ENCODE results near the gene DLG4.
A peak's percentile ranks its signal among the peaks of the same experiment; 100 is the strongest.
"Not testable (repeated sequence)": the region's sequence is repeated elsewhere in the genome, so short reads cannot be mapped to it uniquely, and the experiment has no call there.

The DLG4 gene

GRCh38 chr17:7248796-7249195 lies 29.2 kb upstream of the DLG4 start:
- H3K27ac ChIP-seq (ENCODE audit: low read depth, low read length): no peak overlapping the region
- H3K9ac ChIP-seq (ENCODE audit: low read length): no peak overlapping the region
- H3K4me1 ChIP-seq (ENCODE audit: control insufficient read depth, insufficient read depth, low read length): peaks cover 12% of the 10 kb centered on the region; the same call in 1 of the 2 replicates
- H3K36me3 ChIP-seq (ENCODE audit: control insufficient read depth, insufficient read depth, low read length): peaks cover 28% of the 10 kb centered on the region
- H3K4me3 ChIP-seq (ENCODE audit: low read depth, low read length): no peak overlapping the region
- no peaks in the 10 kb centered on the region for H3K27me3 ChIP-seq (ENCODE audit: control insufficient read depth, insufficient read depth, low read length)
- no peaks in the 10 kb centered on the region for H3K9me3 ChIP-seq (ENCODE audit: control insufficient read depth, insufficient read depth, low read depth, low read length)

- no peaks in the 10 kb centered on the region for H3K9me3 ChIP-seq (ENCODE audit: control insufficient read depth, insufficient read depth, low read depth, low read length)
- no peak overlapping the region for H3K4me3 ChIP-seq (ENCODE audit: low read depth, low read length)
- peaks cover 11% of the 10 kb centered on the region for H3K4me1 ChIP-seq (ENCODE audit: control insufficient read depth, insufficient read depth, low read length)
- no peak overlapping the region for H3K27ac ChIP-seq (ENCODE audit: low read depth, low read length)
- H3K27me3 ChIP-seq (ENCODE audit: control insufficient read depth, insufficient read depth, low read length): no peaks in the 10 kb centered on the region
- H3K36me3 ChIP-seq (ENCODE audit: control insufficient read depth, insufficient read depth, low read length): peaks cover 30% of the 10 kb centered on the region
- H3K9ac ChIP-seq (ENCODE audit: low read length): no peak overlapping the region
These were observed 27.1 kb upstream of the DLG4 start for GRCh38 chr17:7246779-7247178.

- H3K9me3 ChIP-seq (ENCODE audit: control insufficient read depth, insufficient read depth, low read depth, low read length); H3K9ac ChIP-seq (ENCODE audit: low read length); H3K27ac ChIP-seq (ENCODE audit: low read depth, low read length); H3K4me3 ChIP-seq (ENCODE audit: low read depth, low read length); H3K27me3 ChIP-seq (ENCODE audit: control insufficient read depth, insufficient read depth, low read length); H3K4me1 ChIP-seq (ENCODE audit: control insufficient read depth, insufficient read depth, low read length): not testable (repeated sequence)
- peaks cover 40% of the 10 kb centered on the region for H3K36me3 ChIP-seq (ENCODE audit: control insufficient read depth, insufficient read depth, low read length)
These were observed 24.2 kb upstream of the DLG4 start for GRCh38 chr17:7243838-7244237.

- no peak overlapping the region; the same call in 1 of the 2 replicates for H3K27ac ChIP-seq (ENCODE audit: low read depth, low read length)
- H3K9me3 ChIP-seq (ENCODE audit: control insufficient read depth, insufficient read depth, low read depth, low read length): no peaks in the 10 kb centered on the region
- H3K4me3 ChIP-seq (ENCODE audit: low read depth, low read length): peak overlapping the region; percentile 75
- H3K9ac ChIP-seq (ENCODE audit: low read length): peak overlapping the region; percentile 79
- no peaks in the 10 kb centered on the region for H3K27me3 ChIP-seq (ENCODE audit: control insufficient read depth, insufficient read depth, low read length)
- peaks cover 40% of the 10 kb centered on the region for H3K36me3 ChIP-seq (ENCODE audit: control insufficient read depth, insufficient read depth, low read length)
- H3K4me1 ChIP-seq (ENCODE audit: control insufficient read depth, insufficient read depth, low read length): peaks cover 9% of the 10 kb centered on the region
These were observed 23.8 kb upstream of the DLG4 start for GRCh38 chr17:7243453-7243729.

- H3K4me1 ChIP-seq (ENCODE audit: control insufficient read depth, insufficient read depth, low read length): peaks cover 9% of the 10 kb centered on the region
- peaks cover 40% of the 10 kb centered on the region for H3K36me3 ChIP-seq (ENCODE audit: control insufficient read depth, insufficient read depth, low read length)
- H3K9me3 ChIP-seq (ENCODE audit: control insufficient read depth, insufficient read depth, low read depth, low read length): no peaks in the 10 kb centered on the region
- peak overlapping the region; percentile 90 for H3K9ac ChIP-seq (ENCODE audit: low read length)
- H3K27me3 ChIP-seq (ENCODE audit: control insufficient read depth, insufficient read depth, low read length): no peaks in the 10 kb centered on the region
- H3K27ac ChIP-seq (ENCODE audit: low read depth, low read length): peak overlapping the region; percentile 79
- peak overlapping the region; percentile 75 for H3K4me3 ChIP-seq (ENCODE audit: low read depth, low read length)
These were observed 23.2 kb upstream of the DLG4 start for GRCh38 chr17:7242717-7243452.

GRCh38 chr17:7241783-7242716 lies 22.4 kb upstream of the DLG4 start, which contains the start of gene GABARAP:
Gene GABARAP (minus strand): TSS chr17:7242449. CDS start chr17:7242330, 119 bp downstream.
- no peaks in the 10 kb centered on the region for H3K27me3 ChIP-seq (ENCODE audit: control insufficient read depth, insufficient read depth, low read length)
- peaks cover 43% of the 10 kb centered on the region for H3K36me3 ChIP-seq (ENCODE audit: control insufficient read depth, insufficient read depth, low read length)
- peak within 1 kb of the TSS; percentile 75 for H3K4me3 ChIP-seq (ENCODE audit: low read depth, low read length)
- H3K9ac ChIP-seq (ENCODE audit: low read length): peak within 1 kb of the TSS; percentile 90
- H3K4me1 ChIP-seq (ENCODE audit: control insufficient read depth, insufficient read depth, low read length): peaks cover 14% of the 10 kb centered on the region
- no peaks in the 10 kb centered on the region for H3K9me3 ChIP-seq (ENCODE audit: control insufficient read depth, insufficient read depth, low read depth, low read length)
- peak within 1 kb of the TSS; percentile 79 for H3K27ac ChIP-seq (ENCODE audit: low read depth, low read length)

GRCh38 chr17:7241090-7241733 lies 21.6 kb upstream of the DLG4 start:
- Histone ChIP-seq H3K9ac (ENCODE audit: low read length) (peak overlapping the region; percentile 76), H3K36me3 (ENCODE audit: control insufficient read depth, insufficient read depth, low read length) (peaks cover 43% of the 10 kb centered on the region), H3K9me3 (ENCODE audit: control insufficient read depth, insufficient read depth, low read depth, low read length) (no peaks in the 10 kb centered on the region), H3K4me1 (ENCODE audit: control insufficient read depth, insufficient read depth, low read length) (peaks cover 15% of the 10 kb centered on the region), H3K27me3 (ENCODE audit: control insufficient read depth, insufficient read depth, low read length) (no peaks in the 10 kb centered on the region), H3K4me3 (ENCODE audit: low read depth, low read length) (peak overlapping the region; percentile 75), H3K27ac (ENCODE audit: low read depth, low read length) (no peak overlapping the region; the same call in 1 of the 2 replicates)

- Histone ChIP-seq H3K27ac (ENCODE audit: low read depth, low read length) (no peak overlapping the region), H3K9ac (ENCODE audit: low read length) (no peak overlapping the region), H3K36me3 (ENCODE audit: control insufficient read depth, insufficient read depth, low read length) (peaks cover 44% of the 10 kb centered on the region), H3K4me1 (ENCODE audit: control insufficient read depth, insufficient read depth, low read length) (peaks cover 15% of the 10 kb centered on the region), H3K4me3 (ENCODE audit: low read depth, low read length) (peak overlapping the region; percentile 75; the same call in 1 of the 2 replicates), H3K9me3 (ENCODE audit: control insufficient read depth, insufficient read depth, low read depth, low read length) (no peaks in the 10 kb centered on the region), H3K27me3 (ENCODE audit: control insufficient read depth, insufficient read depth, low read length) (no peaks in the 10 kb centered on the region)
These were observed 20.7 kb upstream of the DLG4 start for GRCh38 chr17:7240375-7240774.

GRCh38 chr17:7239091-7240027 lies 19.7 kb upstream of the DLG4 start, which contains the start of gene PHF23:
Gene PHF23 (minus strand): TSS chr17:7239457. CDS start chr17:7239279, 178 bp downstream.
- Histone ChIP-seq H3K27ac (ENCODE audit: low read depth, low read length) (peak within 1 kb of the TSS; percentile 90), H3K27me3 (ENCODE audit: control insufficient read depth, insufficient read depth, low read length) (no peaks in the 10 kb centered on the region), H3K4me3 (ENCODE audit: low read depth, low read length) (peak within 1 kb of the TSS; percentile 95), H3K36me3 (ENCODE audit: control insufficient read depth, insufficient read depth, low read length) (peaks cover 46% of the 10 kb centered on the region), H3K9me3 (ENCODE audit: control insufficient read depth, insufficient read depth, low read depth, low read length) (no peaks in the 10 kb centered on the region), H3K4me1 (ENCODE audit: control insufficient read depth, insufficient read depth, low read length) (peaks cover 15% of the 10 kb centered on the region), H3K9ac (ENCODE audit: low read length) (peak within 1 kb of the TSS; percentile 92)
